H54 (cell line): ENCODE measurements around the gene MUC20.

Experiments used
- DNase-seq: peaks from one replicate; pipeline ENCODE4 v3.0.0; 2011; ENCODE audit warnings: low spot score, mixed read lengths; ENCODE audit not compliant: insufficient read length
- FAIRE-seq: peaks from 3 replicates; lab custom pipeline; 2011; peaks lifted over from hg19 to GRCh38; lab: Jason Lieb, UNC
- POLR2A ChIP-seq: IDR thresholded peaks from 2 replicates; pipeline ENCODE4 v1.6.1; 2011; ENCODE audit warnings: low read depth, mild to moderate bottlenecking, low read length

MUC20 gene

DNA sequence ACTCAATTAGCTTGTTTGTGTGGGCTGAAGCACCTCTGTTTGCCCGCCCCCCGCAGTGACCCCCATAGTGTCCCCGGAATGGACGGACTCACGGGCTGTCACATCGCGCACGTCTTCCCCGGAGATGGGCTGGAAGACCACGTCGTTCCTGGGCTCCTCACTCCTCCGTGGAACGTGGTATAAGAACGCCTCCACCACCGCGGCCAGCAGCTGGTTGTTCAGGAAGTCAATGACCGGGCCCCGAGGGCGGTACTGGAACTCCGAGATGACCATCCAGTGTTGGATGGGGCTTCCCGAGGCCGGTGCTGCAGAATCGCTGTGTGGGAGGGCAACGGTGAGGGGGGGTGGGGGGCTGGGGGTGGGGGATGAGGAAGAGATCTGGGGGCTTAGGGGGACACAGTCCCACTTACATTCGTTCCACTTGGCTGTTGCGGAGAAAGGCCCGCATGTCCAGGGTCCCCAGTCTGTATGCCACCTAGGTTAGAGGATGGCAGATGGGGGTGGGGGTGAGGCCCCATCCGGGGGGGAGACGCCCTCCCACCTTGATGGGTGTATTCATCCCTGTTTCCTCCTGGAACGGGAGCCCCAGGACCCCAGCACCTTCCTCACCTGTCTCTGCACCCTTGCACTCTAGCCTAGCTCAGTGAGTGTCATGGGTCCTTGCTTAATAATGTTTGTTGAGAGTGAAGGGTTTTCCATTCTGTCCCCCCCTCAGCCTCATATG lies 30.2 kb downstream of the MUC20 start:
- DNase-seq: no peak
- FAIRE-seq: no peak
- TF ChIP-seq POLR2A: no peak

DNA sequence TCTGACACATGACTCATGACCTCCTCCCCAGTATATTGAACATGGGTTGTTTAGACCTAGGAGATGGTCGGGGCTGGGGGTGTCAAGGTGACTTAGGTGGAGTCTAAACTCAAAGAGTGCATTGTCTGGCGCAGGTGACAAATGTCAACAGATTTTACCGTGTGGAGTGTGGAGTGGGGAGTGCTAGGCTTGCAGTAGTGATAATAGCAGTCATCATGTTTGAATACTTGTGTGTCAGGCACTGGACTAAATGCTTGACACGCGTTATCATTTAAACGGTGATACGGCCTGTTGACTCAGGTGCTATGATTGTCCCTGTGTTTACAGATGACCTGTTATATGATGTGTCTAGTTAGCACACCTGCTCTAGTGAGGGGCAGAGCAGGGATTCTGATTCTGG lies 30.8 kb downstream of the MUC20 start:
- no peak for TF ChIP-seq POLR2A
- FAIRE-seq (no peak), DNase-seq (no peak)

DNA sequence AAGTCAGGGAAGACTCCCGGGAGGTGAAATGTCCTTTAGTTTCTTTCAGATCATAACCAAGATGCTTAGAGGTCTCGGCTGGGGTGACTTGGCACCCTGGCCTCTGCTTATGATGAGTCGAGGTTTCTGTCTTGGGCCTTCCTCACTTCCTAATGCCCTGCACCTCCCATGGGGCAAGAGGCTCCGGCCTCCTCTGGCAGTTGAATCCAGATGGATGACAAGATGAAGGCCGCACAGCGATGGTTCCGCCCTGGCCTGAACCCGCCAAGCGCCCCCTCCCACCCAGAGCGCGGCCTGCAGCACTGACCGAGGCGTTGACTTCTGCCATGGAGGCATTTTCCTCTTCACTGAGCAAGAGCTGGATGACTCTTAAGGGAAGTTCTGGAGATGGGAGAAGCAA lies 31.3 kb downstream of the MUC20 start:
- no peak for FAIRE-seq
- no peak for DNase-seq
- no peak for TF ChIP-seq POLR2A

DNA sequence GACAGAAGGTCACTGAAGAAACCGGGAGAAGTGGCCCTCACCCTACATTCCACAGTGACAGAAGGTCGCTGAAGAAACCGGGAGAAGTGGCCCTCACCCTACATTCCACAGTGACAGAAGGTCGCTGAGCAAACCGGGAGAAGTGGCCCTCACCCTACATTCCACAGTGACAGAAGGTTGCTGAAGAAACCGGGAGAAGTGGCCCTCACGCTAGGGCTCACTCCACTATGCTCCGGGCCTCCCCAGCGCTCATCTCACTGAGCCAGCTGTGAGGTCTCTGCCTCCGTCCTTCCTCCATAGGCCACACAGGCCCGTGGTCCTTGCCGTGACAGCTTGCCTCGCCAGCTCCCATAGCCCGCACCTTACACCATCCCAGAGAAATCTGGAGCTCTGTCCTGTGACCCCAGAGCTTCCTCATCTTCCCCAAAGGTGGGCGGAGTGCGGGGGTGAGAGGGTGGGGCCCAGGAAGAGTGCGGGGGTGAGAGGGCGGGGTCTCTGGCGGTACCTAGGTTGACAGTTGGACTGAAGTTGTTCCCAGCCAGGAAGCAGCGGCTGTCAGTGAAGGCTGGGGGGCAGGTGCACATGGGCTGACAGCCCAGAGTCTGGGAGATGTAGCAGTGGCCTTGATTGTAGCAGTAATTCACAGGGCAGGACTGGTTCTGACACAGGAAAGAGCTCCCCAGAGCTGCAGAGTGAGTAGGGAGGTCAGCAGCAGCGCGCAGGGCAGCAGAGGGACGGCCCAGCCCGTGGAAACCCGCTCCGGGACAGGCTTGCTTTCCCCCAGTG lies 32.0 kb downstream of the MUC20 start:
- DNase-seq: no peak
- no peak for FAIRE-seq
- TF ChIP-seq POLR2A: no peak

DNA sequence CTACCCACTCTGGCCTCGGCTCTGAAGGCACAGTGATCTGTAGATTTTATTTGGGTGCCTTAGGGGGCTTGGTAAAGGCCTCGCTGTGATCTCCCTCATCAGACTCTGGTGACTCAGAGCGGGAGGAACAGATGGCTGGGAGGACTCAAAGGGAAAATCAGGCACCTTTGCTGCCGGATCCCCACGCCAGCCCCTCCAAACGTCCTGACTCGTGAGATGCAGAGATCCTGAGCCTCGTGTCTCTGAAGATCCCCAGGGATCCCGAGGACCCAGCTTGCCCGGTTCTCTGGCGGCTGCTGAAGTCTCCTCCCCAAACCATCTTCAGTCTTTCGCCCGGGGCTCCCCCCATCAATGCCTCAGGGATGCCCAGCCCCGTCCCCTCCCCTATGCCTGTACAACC lies 32.8 kb downstream of the MUC20 start:
- FAIRE-seq (no peak), DNase-seq (no peak)
- TF ChIP-seq POLR2A: no peak

DNA sequence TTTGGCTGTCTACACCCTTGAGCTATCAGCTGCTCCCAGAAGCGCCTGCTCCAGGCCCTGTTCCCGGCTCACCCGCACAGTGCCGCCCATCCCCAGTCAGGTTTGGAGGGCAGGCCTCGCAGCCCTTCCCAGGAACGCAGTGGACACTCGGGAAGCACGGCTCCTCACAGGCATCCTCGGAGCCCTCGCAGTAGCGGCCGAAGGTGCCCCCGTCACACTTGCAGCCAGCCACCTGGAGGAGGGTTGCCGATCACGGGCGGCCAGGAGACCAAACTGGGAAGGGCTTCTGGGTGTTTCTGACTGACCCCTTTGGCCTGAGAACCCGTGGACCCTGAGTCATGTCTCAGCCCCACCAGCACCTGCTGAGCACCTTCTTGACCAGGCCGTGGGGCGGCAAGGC lies 33.4 kb downstream of the MUC20 start:
- FAIRE-seq (no peak), DNase-seq (no peak)
- no peak for TF ChIP-seq POLR2A

DNA sequence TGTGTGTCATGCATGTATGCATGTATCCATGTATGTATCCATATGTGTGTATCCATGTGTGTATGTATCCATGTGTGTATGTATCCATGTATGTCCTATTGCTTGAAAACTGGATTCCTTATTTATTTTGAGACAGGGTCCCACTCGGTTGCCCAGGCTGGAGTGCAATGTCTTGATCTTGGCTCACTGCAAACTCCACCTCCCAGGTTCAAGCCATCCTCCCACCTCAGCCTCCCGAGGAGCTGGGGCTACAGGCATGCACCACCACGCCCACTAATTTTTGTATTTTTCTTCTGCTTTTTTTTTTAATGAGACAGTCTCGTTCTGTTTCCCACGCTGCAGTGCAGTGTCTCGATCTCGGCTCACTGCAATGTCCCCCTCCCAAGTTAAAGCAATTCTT lies 34.1 kb downstream of the MUC20 start:
- no peak for TF ChIP-seq POLR2A
- DNase-seq (no peak), FAIRE-seq (no peak)

DNA sequence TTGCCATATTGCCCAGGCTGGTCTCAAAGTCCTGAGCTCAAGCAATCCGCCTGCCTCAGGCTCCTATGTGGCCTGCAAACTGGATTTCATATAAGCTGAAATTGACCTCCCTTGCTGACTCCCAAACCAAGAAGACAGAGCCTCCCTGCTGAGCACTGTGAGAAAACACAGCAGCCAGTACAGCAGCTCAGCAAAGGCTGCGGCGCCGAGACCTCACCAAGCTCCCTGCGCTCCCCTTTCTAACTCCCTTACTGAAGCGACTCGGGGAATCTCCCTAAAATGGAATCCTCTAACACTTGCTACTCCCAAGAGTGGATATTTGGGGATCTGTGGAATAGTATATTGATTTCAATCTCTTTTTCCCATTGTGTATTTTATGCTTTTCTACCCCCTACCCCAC lies 34.6 kb downstream of the MUC20 start:
- DNase-seq (no peak), FAIRE-seq (no peak)
- TF ChIP-seq POLR2A: no peak

DNA sequence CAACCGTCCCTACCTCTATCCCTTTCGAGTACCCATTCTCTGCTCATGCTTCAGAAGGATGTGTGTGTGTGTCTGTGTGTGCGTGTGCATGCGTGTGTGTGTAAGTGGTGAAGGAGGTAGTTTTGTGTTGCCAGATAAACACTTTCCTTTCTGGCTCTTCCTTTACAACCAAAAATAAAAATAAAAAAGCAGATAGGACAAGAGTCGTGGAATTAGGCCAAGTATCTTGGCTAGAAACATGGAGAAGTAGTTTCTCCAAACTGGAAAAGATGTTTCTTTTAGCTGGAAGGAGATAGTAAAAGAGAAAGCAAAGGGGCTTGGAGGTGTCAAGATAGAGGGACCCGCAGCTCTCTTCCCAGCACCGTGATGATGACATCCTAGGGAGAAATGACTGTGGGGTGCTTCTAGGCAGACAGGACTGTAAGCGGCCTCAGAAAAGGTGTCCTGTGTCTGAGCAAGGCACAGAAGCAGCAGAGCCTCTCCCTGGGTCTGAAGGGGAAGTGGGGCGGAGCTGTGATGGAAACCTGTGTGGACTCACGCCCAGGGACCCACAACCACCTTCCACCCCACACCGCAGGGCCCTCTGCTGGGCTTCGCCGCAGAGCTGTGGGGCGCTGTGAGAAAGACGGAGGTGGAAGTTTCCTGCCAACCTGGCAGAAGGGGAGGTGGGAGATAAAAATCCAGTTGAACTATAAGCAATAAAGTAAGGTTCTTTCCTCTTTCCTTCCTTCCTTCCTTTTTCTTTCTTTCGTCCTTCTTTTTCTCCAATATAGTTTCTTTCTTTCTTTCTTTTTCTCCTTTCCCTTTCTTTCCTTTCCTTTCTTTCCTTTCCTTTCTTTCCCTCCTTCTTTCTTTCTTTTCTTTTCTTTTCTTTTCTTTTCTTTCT lies 35.3 kb downstream of the MUC20 start:
- FAIRE-seq: no peak
- no peak for DNase-seq
- TF ChIP-seq POLR2A: no peak

DNA sequence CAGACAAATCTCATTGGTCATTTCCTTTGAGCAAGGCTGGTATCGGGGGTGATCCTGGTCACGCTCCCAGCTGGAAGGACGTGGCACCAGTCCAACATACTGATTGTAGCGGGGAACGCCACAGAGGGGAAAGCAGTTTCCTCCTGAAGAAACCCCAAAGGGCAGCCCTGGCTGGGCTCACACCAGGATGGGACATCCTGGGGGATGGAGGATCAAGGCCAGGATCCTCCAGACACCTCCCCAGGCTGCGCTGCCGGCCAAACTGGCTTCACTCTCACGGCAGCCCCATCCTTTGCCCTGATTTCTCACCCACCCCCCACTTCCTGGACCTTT lies 36.6 kb downstream of the MUC20 start:
- FAIRE-seq: no peak
- DNase-seq: no peak
- no peak for TF ChIP-seq POLR2A

DNA sequence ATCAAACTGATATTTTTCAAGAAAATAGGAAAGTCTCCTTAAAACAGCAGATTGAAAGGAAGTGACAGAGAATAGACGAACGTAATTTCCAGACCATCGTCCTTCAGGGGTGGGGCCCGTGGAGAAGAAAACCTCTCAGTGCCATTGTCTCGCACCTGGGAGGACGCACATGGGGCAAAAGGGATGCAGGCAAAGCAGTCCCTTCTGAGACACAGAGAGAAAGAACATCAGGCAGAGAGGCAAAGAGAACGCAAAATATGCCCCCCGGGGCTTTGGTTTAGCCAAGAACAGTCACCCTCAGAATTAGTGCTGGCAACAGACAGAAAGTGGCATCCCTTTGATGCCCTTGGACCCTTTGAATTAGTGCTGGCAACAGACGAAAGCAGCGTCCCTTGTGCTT lies 37.0 kb downstream of the MUC20 start:
- no peak for TF ChIP-seq POLR2A
- no peak for DNase-seq
- no peak for FAIRE-seq

DNA sequence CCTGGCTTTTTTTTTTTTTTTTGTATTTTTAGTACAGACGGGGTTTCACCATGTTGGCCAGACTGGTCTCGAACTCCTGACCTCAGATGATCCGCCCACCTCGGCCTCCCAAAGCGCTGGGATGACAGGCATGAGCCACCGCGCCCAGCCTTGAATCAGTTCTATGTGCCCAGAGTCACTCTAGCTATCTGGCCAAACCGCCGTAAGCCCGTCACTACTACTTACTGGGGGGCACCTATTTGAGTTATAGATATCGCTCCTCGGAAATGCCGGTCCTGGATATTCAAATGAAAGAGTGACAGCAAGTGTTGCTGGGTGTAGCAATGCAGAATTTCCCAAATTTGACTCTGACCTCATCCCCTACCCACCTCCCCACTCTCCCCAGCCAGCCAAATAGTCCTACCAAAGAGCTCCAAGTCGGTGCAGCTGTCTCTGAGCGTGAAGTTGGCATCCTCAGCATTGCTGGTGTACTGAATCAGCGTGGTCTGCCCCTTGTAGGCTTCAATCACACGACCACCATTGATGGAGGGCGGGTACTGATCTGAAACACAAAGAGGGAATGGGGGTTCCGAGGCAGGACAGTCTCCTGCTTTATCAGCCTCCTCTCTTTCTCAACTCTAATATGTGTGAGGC lies 38.1 kb downstream of the MUC20 start:
- no peak for FAIRE-seq

DNA sequence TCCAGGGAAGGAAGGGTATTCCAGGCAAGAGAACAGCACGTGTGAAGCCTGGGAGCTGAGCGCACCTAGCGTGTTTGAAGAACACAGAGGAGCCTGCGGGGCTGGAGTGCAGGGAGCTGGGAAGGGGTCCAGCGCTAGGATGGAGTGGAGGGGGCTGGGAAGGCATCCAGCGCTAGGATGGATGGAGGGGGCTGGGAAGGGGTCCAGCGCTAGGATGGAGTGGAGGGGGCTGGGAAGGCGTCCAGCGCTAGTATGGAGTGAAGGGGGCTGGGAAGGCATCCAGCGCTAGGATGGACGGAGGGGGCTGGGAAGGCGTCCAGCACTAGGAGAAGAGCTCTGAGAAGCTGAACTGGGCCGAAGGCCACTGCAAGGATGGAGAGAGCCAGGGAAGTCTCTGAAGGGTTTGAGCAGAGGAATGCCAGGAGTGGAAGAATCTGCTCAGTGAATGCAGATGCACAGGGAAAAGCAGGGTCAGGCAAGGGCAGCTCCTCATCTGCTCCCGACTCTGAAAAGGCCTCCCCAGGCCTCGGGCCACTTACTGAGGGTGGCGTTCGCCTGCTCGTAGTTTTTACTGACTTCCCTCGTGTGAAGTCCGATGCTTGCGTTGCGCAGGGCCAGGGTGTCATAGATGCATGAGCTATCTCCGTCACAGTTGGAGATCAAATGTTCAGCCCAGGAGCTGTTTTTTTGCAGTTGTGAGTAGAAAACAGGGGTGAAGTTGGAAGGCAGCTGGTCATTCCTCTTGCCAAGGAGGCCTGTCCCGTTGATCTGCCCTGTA lies 39.8 kb downstream of the MUC20 start:
- FAIRE-seq (no peak), DNase-seq (no peak)
- TF ChIP-seq POLR2A: no peak

More for the DNA sequence above, 38.1 kb downstream of the MUC20 start:
- no peak for DNase-seq
- no peak for TF ChIP-seq POLR2A
